ENCODE results near the gene RBL1.
"Not testable (repeated sequence)": the region's sequence is repeated elsewhere in the genome, so short reads cannot be mapped to it uniquely, and the experiment has no call there.

The RBL1 gene

DNA sequence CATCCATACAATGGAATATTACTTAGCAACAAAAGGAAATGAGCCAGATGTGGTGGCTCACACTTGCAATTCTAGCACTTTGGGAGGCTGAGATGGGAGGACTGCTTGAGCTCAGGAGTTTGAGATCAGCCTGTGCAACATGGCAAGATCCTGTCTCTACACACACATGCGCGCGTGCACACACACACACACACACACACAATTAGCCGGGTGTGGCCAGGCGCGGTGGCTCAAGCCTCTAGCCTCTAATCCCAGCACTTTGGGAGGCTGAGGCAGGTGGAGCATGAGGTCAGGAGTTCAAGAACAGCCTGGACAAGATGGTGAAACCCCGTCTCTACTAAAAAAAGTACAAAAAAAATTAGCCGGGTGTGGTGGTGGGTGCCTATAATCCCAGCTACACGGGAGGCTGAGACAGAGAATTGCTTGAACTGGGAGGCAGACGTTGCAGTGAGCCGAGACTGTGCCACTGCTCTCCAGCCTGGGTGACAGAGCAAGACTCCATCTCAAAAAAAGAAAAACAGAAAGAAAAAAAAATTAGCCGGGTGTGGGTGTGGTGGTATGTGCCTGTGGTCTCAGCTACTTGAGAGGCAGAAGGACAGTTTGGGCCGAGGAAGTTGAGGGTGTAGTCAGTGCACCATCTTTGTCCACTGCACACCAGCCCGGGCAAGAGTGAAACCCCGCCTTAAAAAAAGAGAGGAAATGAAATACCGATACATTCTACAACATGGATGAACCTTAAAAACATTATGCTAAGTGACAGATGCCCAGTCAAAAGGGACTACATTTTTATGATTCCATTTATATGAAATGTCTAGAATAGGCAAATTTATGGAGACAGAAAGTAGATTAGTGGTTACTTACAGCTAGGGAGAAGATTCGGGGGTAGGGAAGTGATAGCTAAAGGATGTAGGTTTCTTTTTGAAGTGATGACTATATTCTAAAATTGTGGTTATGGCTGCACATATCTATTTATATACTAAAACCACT lies 52.5 kb downstream of the RBL1 start:
- DNase-seq (ENCODE audit: insufficient read length, low spot score) (peak; percentile 13), FAIRE-seq (peak; percentile 95)
- TF ChIP-seq POLR2AphosphoS5 (IDR thresholded peaks at IDR 0.05; ENCODE audit: low read depth, low read length) (no peak), SPI1 (IDR thresholded peaks at IDR 0.05; ENCODE audit: low read depth, low read length) (peak; percentile 75), TAF1 (IDR thresholded peaks at IDR 0.05; ENCODE audit: low read depth, low read length) (no peak), POU2F2 (IDR thresholded peaks at IDR 0.05; ENCODE audit: low read depth, low read length) (0 out of 2 replicates have a peak, but pooled peaks have one; percentile 18), POLR2A (IDR thresholded peaks at IDR 0.05; ENCODE audit: low read depth, low read length) (no peak), PAX5 (IDR thresholded peaks at IDR 0.05; ENCODE audit: insufficient read depth, low read length, severe bottlenecking) (no peak)

DNA sequence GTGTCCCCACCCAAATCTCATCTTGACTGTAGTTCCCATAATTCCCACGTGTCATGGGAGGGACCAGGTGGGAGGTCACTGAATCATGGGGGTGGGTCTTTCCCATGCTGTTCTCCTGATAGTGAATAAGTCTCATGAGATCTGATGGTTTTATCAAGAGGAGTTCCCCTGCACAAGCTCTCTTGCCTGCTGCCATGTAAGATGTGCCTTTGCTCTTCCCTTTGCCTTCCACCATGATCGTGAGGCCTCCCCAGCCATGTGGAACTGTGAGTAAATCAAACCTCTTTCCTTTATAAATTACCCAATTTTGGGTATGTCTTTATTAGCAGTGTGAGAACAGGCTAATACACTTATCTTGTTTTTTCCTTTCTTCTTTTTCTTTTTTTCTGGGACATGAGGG lies 56.4 kb downstream of the RBL1 start:
- DNase-seq (ENCODE audit: insufficient read length, low spot score), result not testable (repeated sequence)

DNA sequence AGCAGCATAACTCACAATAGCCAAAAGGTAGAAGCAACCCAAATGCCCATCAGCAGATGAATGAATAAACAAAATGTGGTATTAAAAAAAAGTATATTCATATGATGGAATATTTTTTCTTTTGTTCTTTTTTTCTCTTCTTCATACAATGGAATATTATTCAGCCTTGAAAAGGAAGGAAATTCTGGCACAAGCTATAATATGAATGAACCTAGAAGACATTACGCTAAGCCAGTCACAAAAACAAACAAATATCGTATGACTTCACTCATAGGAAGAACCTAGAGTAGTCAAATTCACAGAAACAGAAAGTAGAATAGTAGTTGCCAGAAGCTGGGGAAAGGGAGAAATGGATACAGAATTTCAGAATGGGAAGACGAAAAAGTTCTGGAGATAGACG lies 63.7 kb downstream of the RBL1 start:
- TF ChIP-seq SPI1 (IDR thresholded peaks at IDR 0.05; ENCODE audit: low read depth, low read length) (no peak), TAF1 (IDR thresholded peaks at IDR 0.05; ENCODE audit: low read depth, low read length) (no peak), POU2F2 (IDR thresholded peaks at IDR 0.05; ENCODE audit: low read depth, low read length) (no peak), PAX5 (IDR thresholded peaks at IDR 0.05; ENCODE audit: insufficient read depth, low read length, severe bottlenecking) (no peak), POLR2AphosphoS5 (IDR thresholded peaks at IDR 0.05; ENCODE audit: low read depth, low read length) (no peak), POLR2A (IDR thresholded peaks at IDR 0.05; ENCODE audit: low read depth, low read length) (no peak)
- no peak for FAIRE-seq
- DNase-seq (ENCODE audit: insufficient read length, low spot score), result no peak

More for the DNA sequence above, 56.4 kb downstream of the RBL1 start:
- FAIRE-seq, result not testable (repeated sequence)

GRCh38 chr20:37020636-37021035 lies 75.2 kb downstream of the RBL1 start:
- DNase-seq (ENCODE audit: insufficient read length, low spot score), result no peak
- FAIRE-seq, result no peak
- TF ChIP-seq TAF1 (IDR thresholded peaks at IDR 0.05; ENCODE audit: low read depth, low read length) (no peak), POLR2A (IDR thresholded peaks at IDR 0.05; ENCODE audit: low read depth, low read length) (no peak), POU2F2 (IDR thresholded peaks at IDR 0.05; ENCODE audit: low read depth, low read length) (no peak), POLR2AphosphoS5 (IDR thresholded peaks at IDR 0.05; ENCODE audit: low read depth, low read length) (no peak), SPI1 (IDR thresholded peaks at IDR 0.05; ENCODE audit: low read depth, low read length) (no peak), PAX5 (IDR thresholded peaks at IDR 0.05; ENCODE audit: insufficient read depth, low read length, severe bottlenecking) (no peak)

- not testable (repeated sequence) for DNase-seq (ENCODE audit: insufficient read length, low spot score)
Observed at GRCh38 chr20:37012631-37013030, 83.2 kb downstream of the RBL1 start.

GRCh38 chr20:37011858-37012257 lies 83.9 kb downstream of the RBL1 start:
- FAIRE-seq; DNase-seq (ENCODE audit: insufficient read length, low spot score): not testable (repeated sequence)

More at GRCh38 chr20:37012631-37013030, 83.2 kb downstream of the RBL1 start:
- not testable (repeated sequence) for FAIRE-seq

GRCh38 chr20:37011147-37011546 lies 84.7 kb downstream of the RBL1 start:
- FAIRE-seq, result no peak
- no peak for DNase-seq (ENCODE audit: insufficient read length, low spot score)
- TF ChIP-seq POLR2AphosphoS5 (IDR thresholded peaks at IDR 0.05; ENCODE audit: low read depth, low read length) (no peak), POLR2A (IDR thresholded peaks at IDR 0.05; ENCODE audit: low read depth, low read length) (no peak), PAX5 (IDR thresholded peaks at IDR 0.05; ENCODE audit: insufficient read depth, low read length, severe bottlenecking) (no peak), POU2F2 (IDR thresholded peaks at IDR 0.05; ENCODE audit: low read depth, low read length) (no peak), TAF1 (IDR thresholded peaks at IDR 0.05; ENCODE audit: low read depth, low read length) (no peak), SPI1 (IDR thresholded peaks at IDR 0.05; ENCODE audit: low read depth, low read length) (no peak)

GRCh38 chr20:37007898-37008649 lies 87.7 kb downstream of the RBL1 start:
- DNase-seq (ENCODE audit: insufficient read length, low spot score) (no peak), FAIRE-seq (no peak)
- TF ChIP-seq POLR2AphosphoS5 (IDR thresholded peaks at IDR 0.05; ENCODE audit: low read depth, low read length), result no peak
- TF ChIP-seq SPI1 (IDR thresholded peaks at IDR 0.05; ENCODE audit: low read depth, low read length), result no peak

DNA sequence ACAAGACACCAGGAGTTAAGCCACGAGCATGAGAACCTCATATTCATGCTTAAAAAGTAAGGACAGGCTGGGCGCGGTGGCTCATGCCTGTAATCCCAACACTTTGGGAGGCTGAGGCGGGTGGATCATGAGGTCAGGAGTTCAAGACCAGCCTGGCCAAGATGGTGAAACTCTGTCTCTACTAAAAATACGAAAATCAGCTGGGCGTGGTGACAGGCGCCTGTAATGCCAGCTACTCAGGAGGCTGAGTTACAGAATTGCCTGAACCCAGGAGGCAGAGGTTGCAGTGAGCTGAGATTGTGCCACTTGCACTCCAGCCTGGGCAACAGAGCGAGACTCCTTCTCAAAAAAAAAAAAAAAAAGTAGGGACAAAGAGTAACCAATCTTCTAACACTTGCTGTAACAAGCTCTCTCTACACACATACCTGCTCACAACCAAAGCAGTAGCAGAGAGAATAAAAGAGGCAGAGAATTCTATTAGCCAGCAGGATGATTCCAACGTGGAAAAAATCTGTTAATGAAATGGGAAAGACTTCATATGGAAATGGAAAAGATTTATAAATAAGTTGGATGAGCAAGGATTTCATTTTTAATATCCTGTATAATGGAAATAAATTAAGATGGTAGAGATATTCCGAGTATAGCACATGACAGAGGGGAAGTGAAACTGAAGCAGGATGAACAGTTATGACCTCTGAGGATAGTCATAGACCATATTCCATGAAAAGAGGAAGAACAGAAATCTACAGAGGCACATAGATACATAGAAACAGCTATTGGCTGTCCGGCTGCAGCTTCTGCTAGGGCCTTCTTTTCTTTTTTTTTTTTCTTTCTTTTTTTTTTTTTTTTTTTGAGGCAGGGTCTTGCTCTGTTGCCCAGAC lies 90.5 kb downstream of the RBL1 start:
- DNase-seq (ENCODE audit: insufficient read length, low spot score); FAIRE-seq: not testable (repeated sequence)

GRCh38 chr20:37001634-37002033 lies 94.2 kb downstream of the RBL1 start:
- not testable (repeated sequence) for FAIRE-seq; DNase-seq (ENCODE audit: insufficient read length, low spot score)

More for the DNA sequence above, 90.5 kb downstream of the RBL1 start:
- peak; percentile 94 for TF ChIP-seq SPI1 (IDR thresholded peaks at IDR 0.05; ENCODE audit: low read depth, low read length)

- not testable (repeated sequence) for FAIRE-seq; DNase-seq (ENCODE audit: insufficient read length, low spot score)
Observed at GRCh38 chr20:37000171-37000570, 95.6 kb downstream of the RBL1 start.

All from GM12891 (cell line).